Neutrophil (primary cell): ENCODE measurements around the gene MALRD1.

Source experiments
- H3K27ac ChIP-seq: fragments of 200-600 bp; sonication (generic); 2 replicates; pipeline ENCODE4 v1.5.1; 2016; ENCODE audit warnings: mild to moderate bottlenecking, moderate library complexity
- H3K27me3 ChIP-seq: fragments of 200-600 bp; sonication (generic); 2 replicates; pipeline ENCODE4 v1.6.0; 2016; ENCODE audit warnings: mild to moderate bottlenecking
- H3K36me3 ChIP-seq: fragments of 200-600 bp; sonication (generic); 2 replicates; pipeline ENCODE4 v1.5.1; 2017
- H3K4me1 ChIP-seq, 2 experiments: fragments of 200-600 bp in 1 of 2; sonication (generic) in 1 of 2; 1 replicate in 1 of 2; 2 replicates in 1 of 2; pipeline versions ENCODE4 v1.5.1 to v1.6.1; 2013 to 2016; ENCODE audit warnings: low read depth in 1 of 2, low read length in 1 of 2, mild to moderate bottlenecking in 1 of 2, moderate library complexity in 1 of 2; ENCODE audit not compliant: control insufficient read depth in 1 of 2, insufficient read depth in 1 of 2
- H3K4me3 ChIP-seq, 2 experiments: fragments of 200-600 bp in 1 of 2; sonication (generic) in 1 of 2; 1 replicate in 1 of 2; 2 replicates in 1 of 2; pipeline ENCODE4 v1.5.1; 2013 to 2016; ENCODE audit warnings: low read depth in 1 of 2, low read length in 1 of 2, mild to moderate bottlenecking in 1 of 2, moderate library complexity in 1 of 2
- H3K9me3 ChIP-seq: fragments of 200-600 bp; sonication (generic); 2 replicates; pipeline ENCODE4 v1.5.1; 2016
- TF ChIP-seq, protein P1 (sequence below): fragments of 200-600 bp; sonication (generic); IDR thresholded peaks from 2 replicates; pipeline ENCODE4 v1.5.1; 2016; ENCODE audit warnings: antibody characterized with exemption

Gene MALRD1

DNA sequence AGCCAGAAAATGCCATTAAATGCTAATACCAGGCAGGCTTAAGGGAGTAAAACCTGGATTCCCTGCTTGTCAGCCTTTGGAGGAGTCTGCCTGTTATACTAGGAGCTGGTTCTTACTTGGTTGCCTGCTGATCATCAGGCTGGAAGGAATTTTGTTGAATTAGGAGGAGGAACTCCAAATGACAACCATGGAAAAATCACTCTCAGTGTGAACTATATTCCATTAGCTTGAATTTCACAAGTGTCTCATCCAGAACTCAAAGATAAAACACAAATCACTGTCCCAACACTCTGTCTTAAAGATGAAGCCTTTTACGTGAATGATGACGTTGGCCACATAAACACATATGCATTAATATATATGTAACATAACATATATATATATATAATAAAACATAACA is 528.8 kb downstream of the MALRD1 start:
- TF ChIP-seq, protein P1, sequence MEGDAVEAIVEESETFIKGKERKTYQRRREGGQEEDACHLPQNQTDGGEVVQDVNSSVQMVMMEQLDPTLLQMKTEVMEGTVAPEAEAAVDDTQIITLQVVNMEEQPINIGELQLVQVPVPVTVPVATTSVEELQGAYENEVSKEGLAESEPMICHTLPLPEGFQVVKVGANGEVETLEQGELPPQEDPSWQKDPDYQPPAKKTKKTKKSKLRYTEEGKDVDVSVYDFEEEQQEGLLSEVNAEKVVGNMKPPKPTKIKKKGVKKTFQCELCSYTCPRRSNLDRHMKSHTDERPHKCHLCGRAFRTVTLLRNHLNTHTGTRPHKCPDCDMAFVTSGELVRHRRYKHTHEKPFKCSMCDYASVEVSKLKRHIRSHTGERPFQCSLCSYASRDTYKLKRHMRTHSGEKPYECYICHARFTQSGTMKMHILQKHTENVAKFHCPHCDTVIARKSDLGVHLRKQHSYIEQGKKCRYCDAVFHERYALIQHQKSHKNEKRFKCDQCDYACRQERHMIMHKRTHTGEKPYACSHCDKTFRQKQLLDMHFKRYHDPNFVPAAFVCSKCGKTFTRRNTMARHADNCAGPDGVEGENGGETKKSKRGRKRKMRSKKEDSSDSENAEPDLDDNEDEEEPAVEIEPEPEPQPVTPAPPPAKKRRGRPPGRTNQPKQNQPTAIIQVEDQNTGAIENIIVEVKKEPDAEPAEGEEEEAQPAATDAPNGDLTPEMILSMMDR: no peak
- H3K36me3 ChIP-seq: no peaks in the 10 kb centered on the region
- H3K4me1 ChIP-seq: no peaks in the 10 kb centered on the region
- H3K27me3 ChIP-seq: no peaks in the 10 kb centered on the region
- no peaks in the 10 kb centered on the region for H3K9me3 ChIP-seq
- no peak overlapping the region for H3K4me3 ChIP-seq
- no peak overlapping the region for H3K27ac ChIP-seq

DNA sequence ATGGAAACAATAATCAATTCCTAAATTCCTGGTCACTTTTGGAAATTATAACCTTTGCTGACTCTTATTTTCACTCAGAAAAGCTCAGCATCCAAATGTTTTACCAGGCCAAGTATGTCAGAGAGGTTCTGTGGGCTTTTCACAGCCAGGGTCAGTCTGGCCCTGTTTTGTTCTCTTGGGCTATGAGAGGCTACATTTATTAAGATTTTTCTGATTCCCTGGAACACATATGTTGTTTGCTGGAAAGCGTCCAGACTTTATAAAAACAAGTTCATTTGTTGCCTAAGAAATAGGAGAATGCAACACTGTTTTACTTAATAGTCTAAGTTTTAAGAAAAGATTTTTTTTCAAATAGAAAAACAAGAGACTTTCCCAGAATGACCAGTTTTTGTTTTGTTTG is 529.2 kb downstream of the MALRD1 start:
- Histone ChIP-seq H3K4me3 (no peak overlapping the region), H3K9me3 (no peaks in the 10 kb centered on the region), H3K27ac (no peak overlapping the region), H3K27me3 (no peaks in the 10 kb centered on the region), H3K4me1 (no peaks in the 10 kb centered on the region), H3K36me3 (no peaks in the 10 kb centered on the region)
- TF ChIP-seq, protein P1: no peak

DNA sequence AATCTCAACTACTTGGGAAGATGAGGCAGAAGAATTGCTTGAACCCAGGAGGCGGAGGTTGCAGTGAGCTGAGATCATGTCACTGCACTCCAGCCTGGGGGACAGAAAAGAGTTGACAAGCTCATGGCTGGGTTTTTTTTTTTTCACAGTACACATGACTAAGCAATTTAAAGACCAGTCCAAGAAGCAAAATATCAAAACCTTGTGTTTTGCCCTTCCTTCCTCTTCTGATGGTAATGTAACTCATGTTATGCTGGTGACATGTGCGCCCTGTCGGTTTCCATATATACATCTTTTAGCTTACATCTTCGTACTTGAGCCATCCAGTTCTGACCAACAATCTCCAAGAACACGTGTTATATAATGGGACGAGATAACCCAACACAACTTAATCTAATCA is 530.0 kb downstream of the MALRD1 start:
- TF ChIP-seq, protein P1: no peak
- Histone ChIP-seq H3K9me3 (no peaks in the 10 kb centered on the region), H3K4me3 (no peak overlapping the region), H3K36me3 (no peaks in the 10 kb centered on the region), H3K27ac (no peak overlapping the region), H3K27me3 (no peaks in the 10 kb centered on the region), H3K4me1 (no peaks in the 10 kb centered on the region)

DNA sequence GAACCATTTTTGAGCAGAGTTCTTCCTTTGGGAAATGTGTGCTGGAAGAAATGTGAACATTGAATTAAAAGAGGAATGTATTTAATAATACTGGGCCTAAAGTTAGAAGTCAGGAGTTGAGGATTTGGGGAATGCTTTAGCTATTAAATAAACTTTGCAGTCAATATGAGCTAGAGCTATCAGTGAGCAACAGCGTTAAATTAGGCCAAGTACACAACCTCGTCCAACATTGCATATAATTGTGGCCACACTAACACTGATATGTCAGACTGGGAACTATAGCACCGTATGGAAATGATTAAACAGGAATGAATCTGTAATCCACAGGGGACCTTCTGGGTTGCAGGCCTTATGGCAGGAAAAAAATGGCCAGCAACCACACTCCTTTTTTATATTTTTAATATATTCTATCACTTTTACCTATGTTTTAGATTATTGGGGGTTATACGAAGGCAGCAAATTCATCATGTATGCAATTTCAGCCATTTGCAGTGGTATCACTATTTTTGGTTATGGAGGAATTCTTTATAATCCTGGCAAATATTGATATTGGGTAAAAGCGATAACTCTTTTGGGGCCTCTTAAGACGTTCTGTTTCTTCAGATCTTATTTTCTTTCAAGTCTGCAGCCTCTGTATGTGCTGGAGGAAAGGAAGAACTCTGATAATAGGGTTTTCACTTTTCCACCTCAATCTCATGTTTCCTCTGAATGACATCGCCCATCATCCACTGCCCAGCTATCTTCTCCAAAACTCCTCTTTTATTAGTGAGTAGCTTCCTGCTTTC is 531.4 kb downstream of the MALRD1 start:
- no peaks in the 10 kb centered on the region for H3K9me3 ChIP-seq
- TF ChIP-seq, protein P1: no peak

DNA sequence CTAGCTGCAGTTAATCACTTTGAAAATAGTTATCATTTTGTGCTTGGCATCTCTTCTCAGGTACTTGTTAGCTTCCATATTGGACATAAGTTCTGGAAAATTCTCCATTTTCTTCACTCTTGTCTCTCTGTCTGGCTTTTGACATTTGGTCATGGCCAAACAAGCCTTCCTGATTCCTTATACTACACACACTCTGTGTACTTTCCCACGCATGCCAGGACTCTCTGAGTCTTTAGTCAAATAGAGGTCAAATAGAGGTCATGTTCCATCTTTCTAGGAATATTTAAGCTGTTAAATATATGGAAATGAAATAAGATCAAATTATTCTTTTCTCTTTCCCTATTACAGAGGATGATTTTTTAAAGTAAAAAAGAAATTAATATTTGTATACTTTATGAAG is 532.1 kb downstream of the MALRD1 start:
- Histone ChIP-seq H3K4me3 (no peak overlapping the region), H3K27me3 (no peaks in the 10 kb centered on the region), H3K4me1 (no peaks in the 10 kb centered on the region), H3K27ac (no peak overlapping the region), H3K9me3 (no peaks in the 10 kb centered on the region), H3K36me3 (no peaks in the 10 kb centered on the region)
- TF ChIP-seq, protein P1: no peak

More for the DNA sequence above, 531.4 kb downstream of the MALRD1 start:
- Histone ChIP-seq H3K27me3 (no peaks in the 10 kb centered on the region), H3K4me3 (no peak overlapping the region), H3K4me1 (no peaks in the 10 kb centered on the region), H3K27ac (no peak overlapping the region), H3K36me3 (no peaks in the 10 kb centered on the region)
